ENCODE data around the gene HSD17B4.
"Not testable (repeated sequence)": the region's sequence is repeated elsewhere in the genome, so short reads cannot be mapped to it uniquely, and the experiment has no call there.

Gene HSD17B4

DNA sequence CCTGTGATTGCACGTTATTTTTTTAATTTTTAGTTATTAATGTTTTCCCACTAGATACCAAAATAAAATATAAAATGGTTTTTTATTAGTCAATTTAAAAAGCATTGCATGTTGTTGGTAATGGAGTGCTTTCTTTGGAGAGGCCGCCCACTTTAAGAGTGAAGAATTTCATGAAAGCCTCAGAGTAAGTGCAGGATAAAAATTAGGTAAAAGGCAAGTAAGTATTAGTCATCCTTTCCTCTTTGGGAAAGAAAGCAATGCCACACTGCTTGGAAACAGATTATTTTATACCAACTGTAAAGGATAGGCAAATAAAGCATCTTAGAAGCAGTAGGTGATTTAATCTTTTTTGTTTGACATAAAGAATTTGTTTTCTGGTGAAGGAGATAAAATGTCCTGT lies 62.9 kb downstream of the HSD17B4 start:
- Histone ChIP-seq H3K4me1 (ENCODE audit: control insufficient read depth, low read length) (no peaks in the 10 kb centered on the region), H3K36me3 (ENCODE audit: control insufficient read depth, low read length) (no peaks in the 10 kb centered on the region), H4K20me1 (ENCODE audit: control insufficient read depth, insufficient read depth, low read depth, low read length) (no peaks in the 10 kb centered on the region), H3K4me2 (ENCODE audit: low read length) (no peak overlapping the region), H3K79me2 (ENCODE audit: control insufficient read depth, low read length) (no peaks in the 10 kb centered on the region), H3K27me3 (ENCODE audit: control insufficient read depth, low read length) (no peaks in the 10 kb centered on the region), H3K9me3 (ENCODE audit: control insufficient read depth, insufficient read depth, low read length) (no peaks in the 10 kb centered on the region), H3K4me3 (ENCODE audit: low read length) (no peak overlapping the region), H3K27ac (ENCODE audit: low read depth, low read length) (no peak overlapping the region), H3F3A (ENCODE audit: control insufficient read depth, insufficient read depth) (no peaks in the 10 kb centered on the region), H3K9me2 (replicated peaks; ENCODE audit: control insufficient read depth, low read length) (no peaks in the 10 kb centered on the region)
- TF ChIP-seq, protein P1, sequence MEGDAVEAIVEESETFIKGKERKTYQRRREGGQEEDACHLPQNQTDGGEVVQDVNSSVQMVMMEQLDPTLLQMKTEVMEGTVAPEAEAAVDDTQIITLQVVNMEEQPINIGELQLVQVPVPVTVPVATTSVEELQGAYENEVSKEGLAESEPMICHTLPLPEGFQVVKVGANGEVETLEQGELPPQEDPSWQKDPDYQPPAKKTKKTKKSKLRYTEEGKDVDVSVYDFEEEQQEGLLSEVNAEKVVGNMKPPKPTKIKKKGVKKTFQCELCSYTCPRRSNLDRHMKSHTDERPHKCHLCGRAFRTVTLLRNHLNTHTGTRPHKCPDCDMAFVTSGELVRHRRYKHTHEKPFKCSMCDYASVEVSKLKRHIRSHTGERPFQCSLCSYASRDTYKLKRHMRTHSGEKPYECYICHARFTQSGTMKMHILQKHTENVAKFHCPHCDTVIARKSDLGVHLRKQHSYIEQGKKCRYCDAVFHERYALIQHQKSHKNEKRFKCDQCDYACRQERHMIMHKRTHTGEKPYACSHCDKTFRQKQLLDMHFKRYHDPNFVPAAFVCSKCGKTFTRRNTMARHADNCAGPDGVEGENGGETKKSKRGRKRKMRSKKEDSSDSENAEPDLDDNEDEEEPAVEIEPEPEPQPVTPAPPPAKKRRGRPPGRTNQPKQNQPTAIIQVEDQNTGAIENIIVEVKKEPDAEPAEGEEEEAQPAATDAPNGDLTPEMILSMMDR (IDR thresholded peaks at IDR 0.05; ENCODE audit: low read depth, low read length, poor library complexity, severe bottlenecking), result no peak
- TF ChIP-seq EZH2phosphoT487 (IDR thresholded peaks at IDR 0.05; ENCODE audit: borderline replicate concordance, low read length), result no peak

DNA sequence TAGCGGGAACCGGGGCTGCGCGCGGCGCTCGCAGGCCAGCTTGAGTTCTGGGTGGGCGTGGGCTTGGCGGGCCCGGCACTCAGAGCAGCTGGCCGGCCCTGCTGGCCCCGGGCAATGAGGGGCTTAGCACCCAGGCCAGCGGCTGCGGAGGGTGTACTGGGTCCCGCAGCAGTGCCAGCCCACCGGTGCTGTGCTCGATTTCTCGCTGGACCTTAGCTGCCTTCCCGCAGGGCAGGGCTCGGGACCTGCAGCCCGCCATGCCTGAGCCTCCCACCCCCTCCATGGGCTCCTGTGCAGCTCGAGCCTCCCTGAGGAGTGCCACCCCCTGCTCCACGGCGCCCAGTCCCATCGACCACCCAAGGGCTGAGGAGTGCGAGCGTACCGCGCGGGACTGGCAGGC lies 64.8 kb downstream of the HSD17B4 start:
- H3K9me2 ChIP-seq (replicated peaks; ENCODE audit: control insufficient read depth, low read length); H3F3A ChIP-seq (ENCODE audit: control insufficient read depth, insufficient read depth); H3K36me3 ChIP-seq (ENCODE audit: control insufficient read depth, low read length); H4K20me1 ChIP-seq (ENCODE audit: control insufficient read depth, insufficient read depth, low read depth, low read length); H3K4me3 ChIP-seq (ENCODE audit: low read length); H3K4me2 ChIP-seq (ENCODE audit: low read length); H3K4me1 ChIP-seq (ENCODE audit: control insufficient read depth, low read length); H3K27me3 ChIP-seq (ENCODE audit: control insufficient read depth, low read length); H3K79me2 ChIP-seq (ENCODE audit: control insufficient read depth, low read length); H3K9me3 ChIP-seq (ENCODE audit: control insufficient read depth, insufficient read depth, low read length); H3K27ac ChIP-seq (ENCODE audit: low read depth, low read length): not testable (repeated sequence)

DNA sequence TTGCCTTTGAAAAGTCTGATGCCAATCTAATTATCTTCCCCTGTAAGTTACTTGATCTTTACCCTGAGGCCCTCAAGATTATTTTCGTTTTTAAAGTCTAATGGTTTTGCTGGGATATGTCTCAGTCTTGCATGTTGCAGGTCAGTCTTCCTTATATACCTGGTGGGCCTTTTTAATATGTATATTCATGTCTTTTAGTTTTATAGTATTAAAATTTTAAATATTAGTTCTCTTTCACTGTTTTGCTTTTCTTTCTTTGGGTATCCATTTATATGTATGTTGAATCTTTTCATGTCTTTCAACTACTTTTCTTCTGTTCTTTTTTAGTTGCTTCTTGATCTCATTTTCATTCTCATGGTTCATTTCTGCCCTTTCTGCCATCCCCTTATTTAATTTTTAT lies 68.9 kb downstream of the HSD17B4 start:
- no peak overlapping the region for H3K27ac ChIP-seq (ENCODE audit: low read depth, low read length)
- H4K20me1 ChIP-seq (ENCODE audit: control insufficient read depth, insufficient read depth, low read depth, low read length), result no peaks in the 10 kb centered on the region
- H3K9me3 ChIP-seq (ENCODE audit: control insufficient read depth, insufficient read depth, low read length), result no peaks in the 10 kb centered on the region
- H3K79me2 ChIP-seq (ENCODE audit: control insufficient read depth, low read length), result no peaks in the 10 kb centered on the region
- no peak overlapping the region for H3K4me3 ChIP-seq (ENCODE audit: low read length)
- H3K4me2 ChIP-seq (ENCODE audit: low read length), result no peak overlapping the region
- no peaks in the 10 kb centered on the region; the same call in 1 of the 2 replicates for H3K36me3 ChIP-seq (ENCODE audit: control insufficient read depth, low read length)
- no peaks in the 10 kb centered on the region for H3K9me2 ChIP-seq (replicated peaks; ENCODE audit: control insufficient read depth, low read length)
- H3F3A ChIP-seq (ENCODE audit: control insufficient read depth, insufficient read depth), result no peaks in the 10 kb centered on the region
- peaks cover 8% of the 10 kb centered on the region for H3K4me1 ChIP-seq (ENCODE audit: control insufficient read depth, low read length)
- H3K27me3 ChIP-seq (ENCODE audit: control insufficient read depth, low read length), result no peaks in the 10 kb centered on the region
- no peak for TF ChIP-seq EZH2phosphoT487 (IDR thresholded peaks at IDR 0.05; ENCODE audit: borderline replicate concordance, low read length)
- TF ChIP-seq, protein P1 (IDR thresholded peaks at IDR 0.05; ENCODE audit: low read depth, low read length, poor library complexity, severe bottlenecking), result no peak

DNA sequence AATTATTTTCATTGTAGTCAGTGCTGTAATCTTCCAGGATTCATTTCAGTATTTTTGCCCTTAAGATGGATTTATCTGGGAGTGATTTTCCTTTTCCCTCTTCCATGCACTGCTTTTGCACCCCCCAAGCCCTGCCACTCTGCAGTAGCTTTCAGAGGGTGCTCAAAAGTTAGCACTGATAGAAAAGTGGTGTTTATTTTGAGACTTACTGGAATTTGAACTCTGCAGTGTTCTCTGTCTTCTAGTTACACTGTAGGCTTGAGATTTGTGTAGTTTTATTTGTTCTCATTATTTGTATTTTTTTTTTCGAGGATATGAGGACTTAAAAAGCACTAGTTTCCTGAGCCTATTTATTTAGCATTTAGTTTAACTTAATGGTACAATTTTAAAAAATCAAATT lies 70.5 kb downstream of the HSD17B4 start:
- no peak overlapping the region for H3K27ac ChIP-seq (ENCODE audit: low read depth, low read length)
- peaks cover 5% of the 10 kb centered on the region for H3K36me3 ChIP-seq (ENCODE audit: control insufficient read depth, low read length)
- peaks cover 8% of the 10 kb centered on the region for H3K4me1 ChIP-seq (ENCODE audit: control insufficient read depth, low read length)
- no peaks in the 10 kb centered on the region for H3K27me3 ChIP-seq (ENCODE audit: control insufficient read depth, low read length)
- H3K4me3 ChIP-seq (ENCODE audit: low read length), result no peak overlapping the region
- no peaks in the 10 kb centered on the region for H4K20me1 ChIP-seq (ENCODE audit: control insufficient read depth, insufficient read depth, low read depth, low read length)
- H3K79me2 ChIP-seq (ENCODE audit: control insufficient read depth, low read length), result no peaks in the 10 kb centered on the region
- H3K9me2 ChIP-seq (replicated peaks; ENCODE audit: control insufficient read depth, low read length), result no peaks in the 10 kb centered on the region
- no peaks in the 10 kb centered on the region for H3F3A ChIP-seq (ENCODE audit: control insufficient read depth, insufficient read depth)
- H3K9me3 ChIP-seq (ENCODE audit: control insufficient read depth, insufficient read depth, low read length), result no peaks in the 10 kb centered on the region
- TF ChIP-seq, protein P1 (IDR thresholded peaks at IDR 0.05; ENCODE audit: low read depth, low read length, poor library complexity, severe bottlenecking), result no peak
- no peak for TF ChIP-seq EZH2phosphoT487 (IDR thresholded peaks at IDR 0.05; ENCODE audit: borderline replicate concordance, low read length)
- H3K4me2 ChIP-seq (ENCODE audit: low read length), result no peak overlapping the region
